A673 (cell line): ENCODE data around the gene TAF3. TPM values are rescaled to one million over a fixed set of nuclear protein-coding genes. Genes with fewer than 3 reads are reported as not detected.

Experiments
- BruUV-seq: library from RNA; stranded (reverse); fragments of 400-500 nt; replicated peaks from 2 replicates; lab custom pipeline; 2021; lab: Mats Ljungman, UMichigan
- CTCF ChIA-PET: fragments of 300-600 bp; sonication (Branson Sonifier 250); formaldehyde crosslinking; loops from one replicate; lab custom pipeline; 2022; ENCODE audit warnings: antibody characterized with exemption; lab: Charles Lee
- POLR2A ChIA-PET: fragments of 300-600 bp; sonication (Branson Sonifier 250); formaldehyde crosslinking; loops from one replicate; lab custom pipeline; 2022; ENCODE audit warnings: antibody characterized with exemption; ENCODE audit not compliant: low non-redundant PET; lab: Charles Lee
- DNase-seq: peaks from one replicate; pipeline ENCODE4 v3.0.0-alpha.2; 2015; ENCODE audit warnings: low spot score
- H3K27ac ChIP-seq: fragments of 200-600 bp; sonication (generic); 2 replicates; pipeline ENCODE4 v1.5.1; 2016; ENCODE audit warnings: mixed run types, low read depth, mild to moderate bottlenecking, mixed read lengths, antibody characterized with exemption, low read length; ENCODE audit not compliant: poor library complexity, severe bottlenecking
- H3K27me3 ChIP-seq: fragments of 200-600 bp; sonication (generic); replicated peaks from 2 replicates; pipeline ENCODE4 v1.6.1; 2017; ENCODE audit warnings: mixed run types, low read depth, mild to moderate bottlenecking, mixed read lengths, antibody characterized with exemption, low read length; ENCODE audit not compliant: insufficient read depth, poor library complexity
- H3K36me3 ChIP-seq: fragments of 200-600 bp; sonication (generic); 2 replicates; pipeline ENCODE4 v1.6.1; 2016; ENCODE audit warnings: mixed run types, mild to moderate bottlenecking, mixed read lengths, antibody characterized with exemption, low read length; ENCODE audit not compliant: insufficient read depth, poor library complexity, severe bottlenecking
- H3K4me1 ChIP-seq: fragments of 200-600 bp; sonication (generic); 2 replicates; pipeline ENCODE4 v1.6.1; 2017; ENCODE audit warnings: mixed run types, mild to moderate bottlenecking, mixed read lengths, antibody characterized with exemption, low read length; ENCODE audit not compliant: insufficient read depth, poor library complexity, severe bottlenecking
- H3K4me3 ChIP-seq: fragments of 200-600 bp; sonication (generic); 2 replicates; pipeline ENCODE4 v1.5.1; 2016; ENCODE audit warnings: low read depth, mixed run types, mild to moderate bottlenecking, mixed read lengths, low read length; ENCODE audit not compliant: poor library complexity, severe bottlenecking
- H3K9me3 ChIP-seq: fragments of 200-600 bp; sonication (generic); 2 replicates; pipeline ENCODE4 v1.6.1; 2016; ENCODE audit warnings: mixed run types, low read depth, mild to moderate bottlenecking, mixed read lengths, antibody characterized with exemption, low read length; ENCODE audit not compliant: poor library complexity, severe bottlenecking
- EZH2 ChIP-seq: fragments of 200-600 bp; sonication (generic); IDR thresholded peaks from 2 replicates; pipeline ENCODE4 v1.6.1; 2017; ENCODE audit warnings: borderline replicate concordance, low read depth, mild to moderate bottlenecking, mixed read lengths, antibody characterized with exemption, low read length; ENCODE audit not compliant: poor library complexity, severe bottlenecking
- intact Hi-C: fragments of 100-400 bp; cut with micrococcal nuclease; formaldehyde crosslinking; loops from one replicate; pipeline ENCODE4 v1.10.0; 2022; ENCODE audit not compliant: unreplicated experiment
- total RNA-seq: library from RNA; stranded (reverse); gene quantifications from 2 replicates; pipeline ENCODE4 v1.2.3, GENCODE V29; 2021
- TF ChIP-seq, protein P1 (sequence below): fragments of 300-800, 200-600 bp; sonication (generic); conservative IDR thresholded peaks from 2 replicates; pipeline ENCODE4 v1.5.1; 2017; ENCODE audit warnings: low read depth, mild to moderate bottlenecking, antibody characterized with exemption, low read length, moderate library complexity, mixed read lengths

TAF3 gene
- total RNA-seq, 1 experiment from 2014 or later = 14.0 TPM

DNA sequence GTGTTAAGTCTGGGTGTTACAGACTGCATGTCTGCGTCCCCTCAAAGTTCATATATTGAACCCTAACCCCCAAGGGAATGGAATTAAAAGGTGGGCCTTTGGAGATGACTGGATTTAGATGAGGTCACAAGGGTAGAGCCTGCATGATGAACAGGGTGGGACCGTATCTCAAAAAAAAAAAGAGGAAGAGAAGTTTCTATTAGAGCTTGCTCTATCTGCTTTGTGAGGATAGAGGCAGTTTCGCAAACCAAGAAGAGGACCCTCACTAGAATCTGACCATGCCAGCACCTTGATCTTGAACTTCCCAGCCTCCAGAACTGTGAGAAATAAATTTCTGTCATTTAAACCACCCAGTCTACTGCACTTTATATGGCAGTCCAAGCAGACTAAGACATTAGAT lies 31.9 kb upstream of the TAF3 start:
- no peak for DNase-seq
- CTCF ChIA-PET = no interaction called here
- H3K27me3 ChIP-seq = no peaks in the 10 kb centered on the region
- TF ChIP-seq, protein P1, sequence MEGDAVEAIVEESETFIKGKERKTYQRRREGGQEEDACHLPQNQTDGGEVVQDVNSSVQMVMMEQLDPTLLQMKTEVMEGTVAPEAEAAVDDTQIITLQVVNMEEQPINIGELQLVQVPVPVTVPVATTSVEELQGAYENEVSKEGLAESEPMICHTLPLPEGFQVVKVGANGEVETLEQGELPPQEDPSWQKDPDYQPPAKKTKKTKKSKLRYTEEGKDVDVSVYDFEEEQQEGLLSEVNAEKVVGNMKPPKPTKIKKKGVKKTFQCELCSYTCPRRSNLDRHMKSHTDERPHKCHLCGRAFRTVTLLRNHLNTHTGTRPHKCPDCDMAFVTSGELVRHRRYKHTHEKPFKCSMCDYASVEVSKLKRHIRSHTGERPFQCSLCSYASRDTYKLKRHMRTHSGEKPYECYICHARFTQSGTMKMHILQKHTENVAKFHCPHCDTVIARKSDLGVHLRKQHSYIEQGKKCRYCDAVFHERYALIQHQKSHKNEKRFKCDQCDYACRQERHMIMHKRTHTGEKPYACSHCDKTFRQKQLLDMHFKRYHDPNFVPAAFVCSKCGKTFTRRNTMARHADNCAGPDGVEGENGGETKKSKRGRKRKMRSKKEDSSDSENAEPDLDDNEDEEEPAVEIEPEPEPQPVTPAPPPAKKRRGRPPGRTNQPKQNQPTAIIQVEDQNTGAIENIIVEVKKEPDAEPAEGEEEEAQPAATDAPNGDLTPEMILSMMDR = no peak
- TF ChIP-seq EZH2 = no peak
- H3K27ac ChIP-seq = no peak overlapping the region
- H3K9me3 ChIP-seq = no peaks in the 10 kb centered on the region
- intact Hi-C loops = no loop called here
- H3K4me3 ChIP-seq = peak overlapping the region; percentile 82
- peaks cover 12% of the 10 kb centered on the region for H3K36me3 ChIP-seq
- POLR2A ChIA-PET = no interaction called here
- peaks cover 14% of the 10 kb centered on the region for H3K4me1 ChIP-seq
- no TSS peak for BruUV-seq

DNA sequence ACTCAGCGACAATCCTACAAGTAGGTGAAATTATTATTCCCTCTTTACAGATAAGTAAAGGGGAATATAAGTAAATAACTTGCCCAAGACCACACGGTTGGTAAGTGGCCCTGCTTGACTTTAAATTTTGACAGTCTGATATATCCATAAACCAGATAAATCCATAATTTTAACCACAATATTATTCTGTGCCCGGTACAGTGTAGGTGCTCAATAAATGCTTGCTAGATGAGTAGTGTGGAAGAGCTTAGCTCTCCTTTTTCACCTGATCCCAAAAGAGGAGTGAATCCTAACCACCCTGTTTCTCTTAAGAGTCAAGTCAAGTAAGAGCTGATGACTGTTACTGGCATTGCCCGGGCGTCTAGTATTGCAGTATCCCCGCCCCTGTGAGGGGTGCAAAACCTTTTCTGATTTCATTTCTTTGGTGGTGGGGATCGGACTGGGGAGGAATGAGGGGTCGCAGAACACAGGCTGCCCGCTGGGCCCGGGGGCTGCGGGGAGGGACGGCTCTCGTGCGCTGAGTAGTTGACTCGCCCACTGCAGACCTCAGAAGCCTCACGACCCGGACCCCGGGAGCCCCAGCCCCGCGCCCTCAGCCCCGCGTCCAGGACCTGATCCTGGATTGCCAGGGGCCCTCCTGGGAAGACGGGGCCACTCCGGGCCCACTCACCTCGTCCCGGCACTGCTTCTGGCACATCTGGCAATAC lies 31.0 kb upstream of the TAF3 start:
- CTCF ChIA-PET = interaction anchor here (1.0 kb wide), 1 partner anchor 31 kb away, joined by 3 read pairs; the partner anchor contains the start of gene TAF3
- Histone ChIP-seq H3K27me3 (no peaks in the 10 kb centered on the region), H3K4me1 (peaks cover 14% of the 10 kb centered on the region), H3K4me3 (peak overlapping the region; percentile 82), H3K27ac (peak overlapping the region; percentile 87), H3K36me3 (peaks cover 15% of the 10 kb centered on the region), H3K9me3 (no peaks in the 10 kb centered on the region)
- BruUV-seq = TSS peak; percentile 53
- intact Hi-C loops = no loop called here
- peak; percentile 9 for DNase-seq
- TF ChIP-seq, protein P1 = no peak
- no peak for TF ChIP-seq EZH2
- POLR2A ChIA-PET = interaction anchor here (1.1 kb wide), 1 partner anchor 31 kb away, joined by 4 read pairs; the partner anchor contains the start of gene TAF3

DNA sequence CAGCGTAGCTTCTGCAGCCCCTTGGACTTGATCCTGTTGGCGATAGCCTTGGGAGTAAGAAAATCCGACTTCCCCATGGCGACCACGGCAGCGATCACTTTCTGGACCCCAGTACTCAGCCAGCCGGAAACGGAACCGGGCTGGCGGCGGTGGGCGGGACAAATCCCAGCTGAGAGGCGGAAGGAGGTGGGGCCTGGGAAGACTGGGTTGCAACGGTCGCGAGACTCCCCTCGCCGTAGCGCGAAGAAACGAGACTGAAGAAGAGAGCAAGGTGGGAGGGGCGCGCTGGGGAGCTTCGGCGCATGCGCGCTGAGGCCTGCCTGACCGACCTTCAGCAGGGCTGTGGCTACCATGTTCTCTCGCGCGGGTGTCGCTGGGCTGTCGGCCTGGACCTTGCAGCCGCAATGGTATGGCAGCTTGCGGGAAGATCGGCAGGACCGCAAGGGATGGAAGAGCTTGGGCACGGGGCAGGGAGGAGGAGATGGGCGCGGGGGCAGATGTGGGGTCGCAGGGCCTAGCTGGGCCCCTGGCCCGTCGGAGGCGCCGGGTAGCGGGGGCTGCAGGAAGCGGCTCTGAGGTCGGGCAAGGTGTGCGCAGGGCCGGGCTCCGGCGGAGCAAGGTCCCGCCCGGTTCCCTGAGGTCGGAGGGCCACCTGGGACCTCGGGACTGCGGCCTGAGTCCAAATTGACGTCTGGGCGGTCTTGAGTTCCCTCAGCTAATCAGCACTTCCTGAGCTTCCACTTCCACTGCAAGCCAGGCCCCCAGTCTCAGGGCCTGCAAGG lies 30.3 kb upstream of the TAF3 start, which contains the start of the genes ATP5F1C and KIN:
ATP5F1C (plus strand) TSS at position 321 of the 782 bp plus-strand sequence; CDS start at position 352, 31 bp downstream.
KIN (minus strand) TSS at position 137 of the 782 bp plus-strand sequence; CDS start at position 77, 60 bp downstream.
- CTCF ChIA-PET = interaction anchor here (1.0 kb wide), 1 partner anchor 30 kb away, joined by 3 read pairs; the partner anchor contains the start of gene TAF3
- DNase-seq = peak; percentile 97
- TF ChIP-seq EZH2 = no peak
- TF ChIP-seq, protein P1 = no peak
- intact Hi-C loops = no loop called here
- H3K4me3 ChIP-seq = peak within 1 kb of the TSS; percentile 82
- peaks cover 15% of the 10 kb centered on the region for H3K36me3 ChIP-seq
- H3K27ac ChIP-seq = peak within 1 kb of the TSS; percentile 87
- no peaks in the 10 kb centered on the region for H3K9me3 ChIP-seq
- BruUV-seq = no TSS peak
- POLR2A ChIA-PET = interaction anchor here (0.6 to 1.1 kb wide), 2 partner anchors 30 to 697 kb away, joined by 4 read pairs; partner anchors contain the start of gene TAF3
- H3K27me3 ChIP-seq = no peaks in the 10 kb centered on the region
- H3K4me1 ChIP-seq = peaks cover 14% of the 10 kb centered on the region
